Pulmonary artery endothelial cell (primary cell): ENCODE data around the gene POLR2E. TPM values are rescaled to one million over a fixed set of nuclear protein-coding genes. Genes with fewer than 3 reads are reported as not detected.

Source experiments
- DNase-seq: peaks from one replicate; pipeline ENCODE4 v3.0.0-alpha.2; 2011; ENCODE audit warnings: low read depth, low spot score
- total RNA-seq: library from RNA; depleted of rRNA; stranded (reverse); fragments of >200 nt; gene quantifications from 2 replicates; pipeline ENCODE4 v1.2.3, GENCODE V29; 2014

POLR2E gene
- total RNA-seq, 1 donor from 2014 or later = 133 TPM

DNA sequence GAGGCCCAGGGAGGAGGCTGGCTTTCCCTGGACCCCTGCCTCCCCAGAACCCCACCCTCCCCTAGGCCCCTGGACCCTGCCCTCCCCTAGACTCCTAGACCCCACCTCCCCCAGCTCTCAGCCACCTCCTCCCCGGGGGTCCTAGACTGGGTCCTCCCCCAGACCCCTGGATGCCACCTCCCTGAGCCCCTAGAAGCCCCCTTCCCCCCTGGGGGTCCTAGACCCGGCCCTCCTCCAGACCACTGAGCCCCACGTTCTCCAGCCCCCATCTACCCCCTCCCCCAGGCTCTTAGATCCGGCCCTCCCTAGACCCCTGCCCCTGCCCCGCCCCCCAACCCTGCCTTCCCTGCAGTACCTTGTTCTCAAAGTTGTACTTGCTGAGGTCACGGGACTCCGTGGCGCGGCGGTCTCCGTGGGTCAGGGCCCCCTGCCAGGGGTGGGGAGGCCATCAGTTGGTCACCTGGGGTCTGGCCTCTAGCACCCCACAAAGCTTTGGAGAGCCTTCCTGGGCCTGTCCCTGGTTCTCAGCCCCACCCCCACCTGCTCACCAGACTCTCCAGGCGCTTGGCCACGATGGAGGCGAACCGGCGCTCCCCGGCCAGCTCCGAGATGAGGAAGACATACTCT is 16.6 kb upstream of the POLR2E start:
- DNase-seq = no peak

DNA sequence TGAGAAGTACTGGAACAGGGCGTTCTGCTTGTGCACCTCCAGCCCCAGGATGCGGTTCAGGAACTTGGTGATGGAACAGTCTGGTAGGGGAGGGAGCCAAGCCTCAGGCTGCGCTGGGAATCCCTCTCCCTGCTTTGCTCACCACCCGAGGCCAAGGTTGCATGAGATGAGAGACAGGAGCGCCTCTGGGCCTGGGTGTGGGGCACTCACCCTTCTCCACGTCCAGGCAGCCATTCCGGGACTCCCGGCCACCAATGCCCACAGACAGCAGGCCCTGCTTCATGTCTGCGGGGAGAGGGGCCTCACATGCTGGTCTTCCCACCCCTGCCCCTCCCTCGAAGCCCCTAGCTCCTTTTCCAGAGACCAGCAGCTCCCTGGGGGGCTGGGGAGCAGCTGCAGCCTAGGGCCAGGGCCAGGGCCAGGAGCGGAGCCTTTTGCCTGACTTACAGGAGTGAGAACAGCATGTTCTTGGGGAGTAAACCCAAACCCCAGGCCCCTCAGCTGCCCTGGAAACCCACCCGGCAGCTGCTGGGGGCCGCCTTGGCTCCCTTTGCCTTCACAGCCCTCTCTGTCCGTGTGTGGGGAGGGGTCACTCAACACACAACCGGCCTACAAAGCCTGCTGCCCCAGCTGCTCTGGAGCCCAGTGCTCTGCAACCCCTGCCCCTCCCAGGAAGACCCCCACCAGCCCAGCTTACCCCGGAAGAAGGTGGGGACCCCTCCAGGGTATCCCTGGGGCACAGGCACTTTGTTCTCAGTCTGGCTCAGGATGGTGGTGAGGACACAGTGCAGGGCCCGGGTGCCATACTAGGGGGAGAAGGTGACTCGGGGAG is 15.8 kb upstream of the POLR2E start:
- no peak for DNase-seq

DNA sequence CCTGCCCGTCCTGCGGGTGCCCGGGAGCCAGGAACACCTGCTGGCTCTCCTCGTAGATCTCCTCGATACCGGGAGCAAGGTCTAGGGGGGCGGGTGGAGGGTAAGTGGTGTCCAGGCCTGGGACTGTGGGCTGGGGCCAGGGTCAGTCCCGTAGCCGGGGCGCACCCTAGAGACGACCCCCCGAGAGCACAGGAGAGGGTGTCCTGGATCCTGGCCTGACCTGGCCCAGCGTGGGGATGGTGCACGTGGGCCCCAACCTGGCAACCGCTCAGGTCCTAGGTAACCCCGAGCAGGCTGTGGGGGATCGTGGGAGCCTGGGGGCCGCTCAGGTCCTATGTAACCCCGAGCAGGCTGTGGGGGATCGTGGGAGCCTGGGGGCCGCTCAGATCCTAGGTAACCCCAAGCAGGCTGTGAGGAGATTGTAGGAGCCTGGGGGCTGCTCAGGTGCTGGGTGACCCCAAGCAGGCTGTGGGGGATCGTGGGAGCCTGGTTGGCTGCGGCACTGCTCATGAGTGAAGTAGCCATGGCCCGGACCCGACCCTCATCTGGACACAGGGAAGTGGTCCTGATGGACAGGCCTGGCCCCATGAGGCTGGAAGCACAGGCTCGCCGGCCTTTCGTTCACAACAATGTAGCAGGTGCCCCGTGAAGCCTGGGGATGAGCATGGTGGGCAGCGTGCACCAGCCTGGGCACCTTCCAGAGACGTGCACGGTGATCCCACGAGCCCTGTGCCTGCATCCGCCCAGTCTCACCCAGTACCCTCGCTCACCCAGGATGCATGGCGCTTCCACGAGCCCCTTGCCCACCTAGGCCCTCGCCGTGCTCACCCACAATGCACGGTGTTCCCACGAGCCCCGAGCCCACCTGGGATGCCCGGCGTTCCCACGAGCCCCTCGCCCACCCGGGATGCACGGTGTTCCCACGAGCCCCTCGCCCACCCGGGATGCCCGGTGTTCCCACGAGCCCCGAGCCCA is 14.8 kb upstream of the POLR2E start:
- no peak for DNase-seq

DNA sequence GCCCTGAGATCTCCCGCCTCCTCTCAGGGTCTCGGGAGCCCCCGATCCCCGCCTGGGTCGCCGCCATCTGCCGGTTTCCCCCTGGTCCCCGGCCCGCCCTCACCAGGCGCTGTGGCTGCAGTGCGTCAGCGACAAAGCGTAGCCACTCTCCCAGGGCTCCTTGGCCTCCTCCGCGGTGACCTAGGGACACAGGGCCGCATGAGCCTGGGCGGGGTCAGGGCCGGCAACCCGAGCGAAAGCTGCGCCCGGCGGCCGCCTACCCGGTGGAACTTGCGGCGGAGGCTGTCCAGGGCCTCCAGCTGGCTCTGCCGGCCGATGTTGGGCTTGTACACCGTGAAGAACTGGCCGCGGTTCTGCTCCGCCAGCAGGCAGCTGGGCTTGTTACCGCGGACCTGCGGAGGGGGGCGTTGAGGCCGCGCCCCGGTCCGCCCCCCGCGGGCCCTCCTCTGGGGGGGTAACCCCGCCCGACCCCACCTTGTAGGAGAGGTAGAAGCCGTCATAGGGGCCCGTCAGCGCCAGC is 13.9 kb upstream of the POLR2E start:
- DNase-seq = no peak

DNA sequence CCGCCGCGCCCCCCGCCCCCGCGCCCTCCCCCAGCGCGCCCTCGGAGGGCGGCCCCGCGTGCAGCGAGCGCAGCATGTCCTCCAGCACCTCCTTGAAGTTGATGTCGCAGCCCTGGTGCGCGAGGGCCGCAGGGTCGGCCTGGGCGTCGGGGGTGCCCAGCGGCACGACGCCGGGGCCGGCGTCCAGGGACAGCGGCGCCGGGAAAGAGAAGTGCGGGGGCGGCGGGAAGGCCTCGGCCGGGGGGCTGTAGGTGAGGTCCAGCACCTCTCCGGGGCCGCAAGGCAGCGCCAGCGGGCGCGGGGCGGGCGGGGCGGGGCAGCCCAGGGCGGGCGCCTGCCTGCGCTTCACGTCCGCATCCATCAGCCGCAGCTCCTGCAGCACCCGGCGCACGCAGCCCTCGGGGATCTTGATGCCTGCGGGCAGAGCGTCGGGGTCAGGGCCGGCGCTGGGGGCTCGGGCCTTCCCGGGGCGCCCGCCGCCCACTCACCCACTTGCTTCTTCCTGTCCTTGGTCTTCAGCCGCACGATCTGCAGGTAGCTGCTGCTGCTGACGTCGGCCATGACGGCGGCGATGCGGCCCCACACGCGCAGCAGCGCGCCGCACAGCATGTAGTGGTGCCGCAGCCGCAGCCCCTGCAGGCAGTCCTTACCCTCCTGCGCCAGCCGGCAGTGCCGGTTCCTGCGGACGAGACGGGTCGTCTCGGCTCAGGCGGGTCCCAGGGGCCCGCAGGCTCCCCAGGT is 13.3 kb upstream of the POLR2E start:
- DNase-seq = no peak

DNA sequence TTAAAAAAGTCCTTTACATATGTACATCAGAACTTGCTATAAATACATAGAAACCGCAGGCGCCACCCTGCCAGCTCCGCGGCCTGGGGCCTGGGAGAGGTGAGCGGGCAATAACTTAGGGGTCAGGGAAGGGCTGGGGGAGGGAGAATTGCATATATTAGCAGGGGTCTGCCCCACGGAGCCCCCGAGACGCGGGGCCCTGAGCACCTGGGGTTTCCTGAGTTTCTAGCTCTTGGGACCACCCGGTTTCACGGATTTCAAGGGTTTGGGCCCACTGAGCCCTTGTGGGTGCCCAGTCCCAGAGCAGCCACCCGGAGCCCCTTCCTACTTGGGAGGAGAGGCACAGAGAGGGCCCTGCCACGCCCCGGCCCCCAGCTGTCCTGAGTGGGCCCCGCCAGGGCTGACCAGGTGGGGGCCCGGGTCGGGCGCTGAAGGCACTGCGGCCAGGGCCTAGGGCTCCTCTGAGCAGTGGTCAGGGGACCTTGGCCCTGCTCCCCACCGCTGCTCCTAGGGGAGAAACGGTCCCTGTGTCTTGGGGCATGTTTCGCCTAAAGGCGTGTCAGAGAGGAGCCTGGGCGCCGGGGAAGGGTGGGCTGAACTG is 12.6 kb upstream of the POLR2E start:
- no peak for DNase-seq

DNA sequence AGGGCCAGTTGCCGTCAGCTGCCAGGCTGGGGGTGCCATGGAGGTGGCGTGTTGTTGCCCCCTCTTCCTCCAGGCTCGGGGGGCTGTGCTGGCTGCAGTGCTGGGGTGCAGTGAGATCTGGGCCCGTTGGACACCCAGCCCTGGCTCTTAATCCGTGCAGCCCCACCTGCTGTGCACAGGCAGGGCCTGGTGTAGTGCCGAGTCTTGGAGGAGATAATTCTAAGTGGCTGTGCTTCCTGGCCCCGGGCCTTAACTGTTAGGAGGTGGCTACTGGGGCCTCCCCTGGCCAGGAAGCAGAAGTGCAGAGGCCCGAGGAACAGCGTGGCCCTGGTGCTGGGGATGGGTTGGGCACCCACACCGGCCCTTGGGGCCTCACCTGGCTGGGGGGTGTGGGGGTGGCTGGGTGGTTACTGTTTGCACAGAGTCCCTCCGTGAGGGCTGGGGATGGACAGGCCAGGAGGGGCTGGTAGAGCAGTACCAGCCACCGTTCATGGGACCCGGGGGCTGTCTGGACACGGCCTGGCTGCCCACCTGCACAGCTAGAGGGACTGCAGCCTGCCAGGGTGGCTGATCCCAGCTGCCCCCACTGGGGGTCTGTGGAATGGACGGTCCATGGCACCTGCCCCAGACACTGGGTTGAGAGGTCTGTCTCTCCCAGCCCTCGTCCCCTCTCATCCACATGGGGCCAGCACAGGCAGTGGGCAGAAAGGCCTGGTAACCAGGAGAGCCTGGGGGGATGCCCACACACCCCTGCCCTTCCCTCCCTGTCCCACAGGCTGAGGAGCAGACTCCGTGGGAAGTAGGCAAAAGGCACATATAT is 11.9 kb upstream of the POLR2E start:
- DNase-seq = no peak

DNA sequence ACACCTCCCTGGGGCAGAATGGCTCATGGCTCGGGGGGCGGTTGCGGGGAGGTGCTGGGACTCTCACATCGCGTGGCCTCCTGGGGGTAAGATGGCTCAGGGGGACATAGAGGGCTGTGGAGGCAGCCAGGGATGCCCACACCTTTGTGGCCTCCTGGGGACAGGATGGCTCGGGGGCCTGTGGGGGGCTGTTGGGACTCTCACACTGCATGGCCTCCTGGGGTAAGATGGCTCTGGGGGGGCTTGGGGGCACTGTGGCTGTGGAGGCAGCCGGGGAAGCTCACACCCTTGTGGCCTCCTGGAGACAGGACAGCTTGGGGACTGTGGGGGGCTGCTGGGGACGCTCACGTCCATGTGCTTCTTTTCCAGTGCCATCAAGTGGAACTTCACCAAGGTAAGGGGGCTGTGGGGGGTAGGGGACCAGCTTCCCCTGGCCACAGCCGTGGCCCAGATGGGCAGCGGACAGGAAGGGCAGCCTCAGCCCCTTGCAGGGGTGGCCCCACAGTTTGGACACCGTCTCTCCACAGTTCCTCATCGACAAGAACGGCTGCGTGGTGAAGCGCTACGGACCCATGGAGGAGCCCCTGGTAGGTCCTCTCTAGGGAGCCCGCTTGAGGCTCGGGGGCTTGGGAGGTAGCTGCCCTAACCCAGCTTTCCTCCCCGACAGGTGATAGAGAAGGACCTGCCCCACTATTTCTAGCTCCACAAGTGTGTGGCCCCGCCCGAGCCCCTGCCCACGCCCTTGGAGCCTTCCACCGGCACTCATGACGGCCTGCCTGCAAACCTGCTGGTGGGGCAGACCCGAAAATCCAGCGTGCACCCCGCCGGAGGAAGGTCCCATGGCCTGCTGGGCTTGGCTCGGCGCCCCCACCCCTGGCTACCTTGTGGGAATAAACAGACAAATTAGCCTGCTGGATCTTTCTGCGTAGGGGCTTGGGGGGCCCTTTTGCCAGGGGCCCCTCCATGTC is 11.0 kb upstream of the POLR2E start:
- DNase-seq = no peak

DNA sequence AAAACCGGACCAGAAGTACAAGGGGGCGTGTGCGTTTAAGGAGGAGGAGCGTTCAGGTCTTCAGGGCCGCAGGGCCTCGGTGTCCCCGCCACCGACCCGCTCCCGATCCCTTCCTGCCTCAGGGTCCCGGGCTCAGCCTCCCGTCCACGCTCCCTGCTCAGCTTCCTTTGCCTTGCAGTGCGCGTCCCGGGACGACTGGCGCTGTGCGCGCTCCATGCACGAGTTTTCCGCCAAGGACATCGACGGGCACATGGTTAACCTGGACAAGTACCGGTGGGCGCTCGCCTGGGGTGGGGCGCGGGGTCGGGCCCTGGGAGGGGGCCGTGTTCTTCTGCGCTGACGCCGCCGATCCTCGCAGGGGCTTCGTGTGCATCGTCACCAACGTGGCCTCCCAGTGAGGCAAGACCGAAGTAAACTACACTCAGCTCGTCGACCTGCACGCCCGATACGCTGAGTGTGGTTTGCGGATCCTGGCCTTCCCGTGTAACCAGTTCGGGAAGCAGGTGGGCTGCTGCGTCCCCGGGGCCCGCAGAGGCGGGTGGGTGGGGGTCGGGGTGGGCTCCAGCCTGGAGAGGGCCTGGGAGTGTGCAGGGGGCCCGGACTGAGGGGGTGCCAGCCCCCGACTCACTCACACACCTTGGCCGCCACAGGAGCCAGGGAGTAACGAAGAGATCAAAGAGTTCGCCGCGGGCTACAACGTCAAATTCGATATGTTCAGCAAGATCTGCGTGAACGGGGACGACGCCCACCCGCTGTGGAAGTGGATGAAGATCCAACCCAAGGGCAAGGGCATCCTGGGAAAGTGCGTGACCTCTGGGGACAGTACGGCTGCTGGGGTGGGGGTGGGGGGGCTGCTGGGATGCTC is 10.1 kb upstream of the POLR2E start:
- DNase-seq = no peak

DNA sequence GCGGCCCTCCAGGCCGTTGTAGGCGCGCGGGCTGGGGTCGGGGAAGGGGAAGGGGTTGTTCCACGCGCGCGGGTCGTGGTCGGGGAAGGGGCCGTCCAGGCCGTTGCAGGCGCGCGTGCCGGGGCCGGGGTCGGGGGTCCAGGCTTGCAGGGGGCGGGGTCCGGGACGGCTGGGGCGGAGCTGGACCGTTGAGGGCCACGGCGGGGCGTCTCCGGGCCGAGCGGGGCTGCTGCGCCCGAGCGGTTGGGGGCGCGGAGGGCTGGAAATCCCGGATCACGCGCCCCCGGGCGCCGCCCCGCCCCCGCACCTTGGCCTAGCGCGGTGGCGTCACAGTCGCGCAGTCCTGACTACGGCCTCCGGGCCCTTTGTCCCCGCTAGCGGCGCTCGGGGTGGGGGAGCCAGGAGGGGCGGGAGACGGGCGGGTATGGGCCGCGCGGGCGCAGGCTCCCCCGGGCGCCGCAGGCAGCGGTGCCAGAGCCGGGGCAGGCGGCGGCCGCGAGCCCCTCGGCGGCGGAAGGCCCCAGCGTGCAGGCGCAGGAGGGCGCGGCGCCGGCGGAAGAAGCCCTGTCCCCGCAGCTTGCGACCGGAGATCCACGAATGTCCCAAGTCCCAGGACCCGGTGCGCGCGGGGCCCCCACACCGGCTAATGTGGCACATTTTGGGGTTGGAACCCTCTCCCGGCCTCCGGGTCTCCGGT is 9.3 kb upstream of the POLR2E start:
- no peak for DNase-seq

DNA sequence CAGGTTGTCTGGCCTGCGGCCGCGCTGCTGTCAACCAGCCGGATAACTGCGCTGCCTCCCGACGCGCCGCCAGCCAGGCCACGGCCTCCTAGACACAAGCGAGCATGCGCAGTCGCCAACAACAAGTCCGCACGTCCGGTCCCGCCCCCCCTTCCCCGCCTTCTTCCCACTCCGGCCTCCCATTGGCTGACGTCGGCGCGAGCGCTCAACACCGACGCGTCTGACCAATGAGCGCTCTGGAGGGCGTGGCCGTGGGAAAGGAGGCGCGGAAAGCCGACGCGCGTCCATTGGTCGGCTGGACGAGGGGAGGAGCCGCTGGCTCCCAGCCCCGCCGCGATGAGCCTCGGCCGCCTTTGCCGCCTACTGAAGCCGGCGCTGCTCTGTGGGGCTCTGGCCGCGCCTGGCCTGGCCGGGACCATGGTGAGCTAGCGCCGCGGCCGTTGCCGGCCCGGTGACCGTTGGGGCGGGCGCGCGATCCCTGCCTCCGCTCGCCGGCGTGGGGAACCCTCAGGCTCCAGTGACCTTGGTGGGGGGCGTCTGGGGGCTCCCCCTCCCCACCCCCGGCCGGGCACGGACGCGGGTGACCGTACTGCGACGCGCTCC is 8.6 kb upstream of the POLR2E start, which contains the start of gene GPX4:
Gene GPX4, plus strand, starts transcription at position 287 of the 603 bp plus-strand sequence. Its CDS starts 50 bp downstream, at position 337.
- DNase-seq = peak; percentile 97

DNA sequence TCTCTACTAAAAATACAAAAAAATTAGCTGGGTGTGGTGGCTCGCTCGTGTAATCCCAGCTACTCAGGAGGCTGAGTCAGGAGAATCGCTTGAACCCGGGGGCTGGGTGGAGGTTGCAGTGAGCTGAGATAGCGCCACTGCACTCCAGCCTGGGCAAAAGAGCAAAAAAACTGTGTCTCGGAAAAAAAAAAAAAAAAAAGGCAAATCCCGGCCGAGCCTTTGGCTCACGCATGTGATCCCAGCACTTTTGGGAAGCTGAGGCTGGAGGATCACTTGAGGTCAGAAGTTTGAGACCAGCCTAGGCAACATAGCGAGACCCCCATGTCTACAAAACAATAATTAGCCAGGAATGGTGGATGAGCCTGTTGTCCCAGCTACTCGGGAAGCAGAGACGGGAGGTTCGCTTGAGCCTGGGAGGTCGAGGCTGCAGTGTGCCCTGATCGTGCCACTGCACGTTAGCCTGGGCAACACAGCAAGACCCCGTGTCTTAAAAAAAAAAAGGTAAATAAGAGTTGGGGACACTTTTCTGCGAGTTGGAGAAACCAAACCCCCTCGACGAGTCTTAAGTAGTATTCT is 8.0 kb upstream of the POLR2E start:
- DNase-seq = no peak

DNA sequence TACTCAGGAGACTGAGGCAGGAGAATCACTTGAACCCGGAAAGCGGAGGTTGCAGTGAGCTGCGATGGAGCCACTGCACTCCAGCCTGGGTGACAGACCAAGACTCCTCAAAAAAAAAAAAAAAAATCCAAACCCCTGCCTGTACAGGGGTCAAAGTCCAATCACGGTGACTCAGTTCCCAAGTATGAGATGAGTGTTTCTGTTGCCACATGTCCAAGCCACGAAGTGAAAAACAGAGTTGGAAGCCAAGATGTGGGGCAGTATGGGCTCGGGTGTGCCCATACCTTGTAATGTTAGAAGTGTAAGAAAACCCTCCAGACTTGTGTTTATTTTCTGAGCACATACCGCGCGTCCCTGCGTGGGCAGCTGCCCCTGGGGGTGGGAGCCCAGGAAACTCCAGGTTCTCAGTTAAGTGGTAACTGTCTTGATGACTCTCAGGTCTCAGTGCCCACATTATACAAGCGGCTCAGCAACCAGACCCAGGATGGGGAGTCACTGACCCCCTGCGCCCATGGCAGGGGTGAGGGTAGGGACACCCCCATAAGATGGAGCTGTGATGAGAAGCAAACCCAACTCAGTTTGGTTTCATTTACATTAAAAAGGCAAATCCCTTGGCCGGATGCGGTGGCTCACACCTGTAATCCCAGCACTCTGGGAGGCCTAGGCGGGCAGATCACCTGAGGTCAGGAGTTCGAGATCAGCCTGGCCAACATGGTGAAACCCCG is 7.4 kb upstream of the POLR2E start:
- DNase-seq = peak; percentile 87

DNA sequence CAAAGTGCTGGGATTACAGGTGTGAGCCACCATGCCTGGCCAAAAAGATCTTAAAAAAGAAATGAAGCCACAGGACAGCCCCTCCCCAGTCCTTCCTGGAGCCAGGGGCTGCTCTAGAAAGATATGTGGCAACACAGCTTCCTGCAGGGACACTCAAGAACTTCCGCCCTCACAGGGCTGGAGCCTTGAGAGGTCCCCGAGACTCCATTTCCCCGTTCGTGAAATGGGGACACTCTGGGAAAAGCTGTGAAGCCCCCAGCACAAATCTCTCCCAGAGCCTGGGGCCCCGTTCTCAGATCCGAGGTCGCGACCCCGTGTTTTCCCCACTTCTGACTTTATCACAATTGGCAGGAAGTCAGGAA is 6.1 kb upstream of the POLR2E start:
- DNase-seq = no peak
